ENCODE data around the gene RNH1. TPM values are rescaled to one million over a fixed set of nuclear protein-coding genes. Genes with fewer than 3 reads are reported as not detected.
A peak's percentile ranks its signal among the peaks of the same experiment; 100 is the strongest.

The RNH1 gene
- total RNA-seq, 1 experiment from 2014 or later: 103 TPM

- CTCF ChIA-PET: no interaction called here
- intact Hi-C loops (cut with micrococcal nuclease; ENCODE audit: unreplicated experiment): no loop called here
- Mint-ChIP-seq H3K27ac (ENCODE audit: unreplicated experiment) (no peak overlapping the region), H3K4me1 (ENCODE audit: low read depth, unreplicated experiment) (peaks cover 10% of the 10 kb centered on the region), H3K9me3 (ENCODE audit: low read depth, unreplicated experiment) (no peaks in the 10 kb centered on the region), H3K4me3 (ENCODE audit: low read depth, unreplicated experiment) (no peak overlapping the region), H3K27me3 (ENCODE audit: unreplicated experiment) (no peaks in the 10 kb centered on the region), H3K36me3 (ENCODE audit: insufficient read depth, unreplicated experiment) (peaks cover 40% of the 10 kb centered on the region)
- DNase-seq: no peak
- BruUV-seq (replicated peaks): no TSS peak
- TF ChIP-seq CTCF (IDR thresholded peaks at IDR 0.05; ENCODE audit: unreplicated experiment): no peak
These were observed 54.0 kb downstream of the RNH1 start for GRCh38 chr11:452916-453527.

DNA sequence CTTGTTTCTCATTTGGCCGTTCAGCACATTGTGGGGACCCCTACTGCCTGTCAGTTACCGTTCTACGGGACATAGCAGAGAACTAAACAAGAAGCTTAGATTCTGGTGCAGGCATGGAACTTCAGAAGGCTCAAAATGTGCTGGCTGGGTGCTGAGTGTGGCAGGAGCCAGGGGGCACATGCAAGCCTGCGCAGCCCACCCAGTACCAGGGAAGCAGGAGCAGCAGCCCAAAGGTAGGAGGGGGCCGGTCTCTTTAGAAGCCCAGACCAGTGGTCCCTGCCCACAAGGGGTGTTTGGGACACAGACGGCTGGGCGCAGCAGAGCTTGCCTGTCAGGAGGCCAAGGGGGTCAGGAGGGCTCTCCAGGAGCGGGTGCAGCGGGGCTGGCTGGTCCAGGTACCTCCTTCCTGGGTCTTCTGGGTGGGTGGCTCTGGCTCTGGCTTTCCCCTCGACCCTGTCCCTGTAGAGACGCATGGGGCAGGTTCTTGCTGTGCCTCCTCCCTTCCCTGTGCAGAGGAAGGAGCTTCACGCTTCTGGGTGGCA lies 54.8 kb downstream of the RNH1 start:
- Mint-ChIP-seq H3K4me1 (ENCODE audit: low read depth, unreplicated experiment) (peaks cover 10% of the 10 kb centered on the region), H3K27ac (ENCODE audit: unreplicated experiment) (no peak overlapping the region), H3K36me3 (ENCODE audit: insufficient read depth, unreplicated experiment) (peaks cover 44% of the 10 kb centered on the region), H3K9me3 (ENCODE audit: low read depth, unreplicated experiment) (no peaks in the 10 kb centered on the region), H3K4me3 (ENCODE audit: low read depth, unreplicated experiment) (no peak overlapping the region), H3K27me3 (ENCODE audit: unreplicated experiment) (no peaks in the 10 kb centered on the region)
- CTCF ChIA-PET: no interaction called here
- BruUV-seq (replicated peaks): no TSS peak
- TF ChIP-seq CTCF (IDR thresholded peaks at IDR 0.05; ENCODE audit: unreplicated experiment): no peak
- intact Hi-C loops (cut with micrococcal nuclease; ENCODE audit: unreplicated experiment): no loop called here
- no peak for DNase-seq

GRCh38 chr11:451738-452137 lies 55.3 kb downstream of the RNH1 start:
- intact Hi-C loops (cut with micrococcal nuclease; ENCODE audit: unreplicated experiment): no loop called here
- no peak for DNase-seq
- H3K4me3 Mint-ChIP-seq (ENCODE audit: low read depth, unreplicated experiment): peak overlapping the region; percentile 81
- no TSS peak for BruUV-seq (replicated peaks)
- peaks cover 10% of the 10 kb centered on the region for H3K4me1 Mint-ChIP-seq (ENCODE audit: low read depth, unreplicated experiment)
- no peak overlapping the region for H3K27ac Mint-ChIP-seq (ENCODE audit: unreplicated experiment)
- no peaks in the 10 kb centered on the region for H3K9me3 Mint-ChIP-seq (ENCODE audit: low read depth, unreplicated experiment)
- CTCF ChIA-PET: no interaction called here
- peaks cover 48% of the 10 kb centered on the region for H3K36me3 Mint-ChIP-seq (ENCODE audit: insufficient read depth, unreplicated experiment)
- no peaks in the 10 kb centered on the region for H3K27me3 Mint-ChIP-seq (ENCODE audit: unreplicated experiment)
- no peak for TF ChIP-seq CTCF (IDR thresholded peaks at IDR 0.05; ENCODE audit: unreplicated experiment)

- peak; percentile 74 for DNase-seq
- intact Hi-C loops (cut with micrococcal nuclease; ENCODE audit: unreplicated experiment): no loop called here
- H3K27ac Mint-ChIP-seq (ENCODE audit: unreplicated experiment): peak overlapping the region; percentile 75
- H3K9me3 Mint-ChIP-seq (ENCODE audit: low read depth, unreplicated experiment): no peaks in the 10 kb centered on the region
- H3K4me1 Mint-ChIP-seq (ENCODE audit: low read depth, unreplicated experiment): peaks cover 13% of the 10 kb centered on the region
- BruUV-seq (replicated peaks): no TSS peak
- peak overlapping the region; percentile 81 for H3K4me3 Mint-ChIP-seq (ENCODE audit: low read depth, unreplicated experiment)
- H3K27me3 Mint-ChIP-seq (ENCODE audit: unreplicated experiment): no peaks in the 10 kb centered on the region
- H3K36me3 Mint-ChIP-seq (ENCODE audit: insufficient read depth, unreplicated experiment): peaks cover 43% of the 10 kb centered on the region
- no peak for TF ChIP-seq CTCF (IDR thresholded peaks at IDR 0.05; ENCODE audit: unreplicated experiment)
- CTCF ChIA-PET: no interaction called here
These were observed 56.1 kb downstream of the RNH1 start for GRCh38 chr11:450809-451451.
